Upper lobe of left lung (tissue), 6 donors: ENCODE results near the gene NCOR2. TPM values are rescaled to one million over a fixed set of nuclear protein-coding genes. Genes with fewer than 3 reads are reported as not detected.
A peak's percentile ranks its signal among the peaks of the same experiment; 100 is the strongest.

Source experiments
- ATAC-seq, 2 donors: fragments of 200-7000 bp; cut with Tn5 transposase; one replicate each; pipeline ENCODE4 v1.9.1; 2022; ENCODE audit warnings: mild to moderate bottlenecking in 2 of 2, moderate library complexity in 2 of 2; ENCODE audit not compliant: low FRiP score in 2 of 2
- DNase-seq, 2 donors: peaks; one replicate each; pipeline ENCODE4 v3.0.0-alpha.2; 2019 to 2020
- H3K27ac ChIP-seq, 4 donors: fragments of 200-600 bp; sonication (generic); one replicate each; pipeline ENCODE4 v1.5.1; 2016 to 2019
- H3K27me3 ChIP-seq, 4 donors: fragments of 200-600 bp; sonication (generic); one replicate each; pipeline ENCODE4 v1.5.1; 2017 to 2019
- H3K36me3 ChIP-seq, 4 donors: fragments of 200-600 bp; sonication (generic); one replicate each; pipeline ENCODE4 v1.5.1; 2016 to 2019
- H3K4me1 ChIP-seq, 4 donors: fragments of 200-600 bp; sonication (generic); one replicate each; pipeline ENCODE4 v1.5.1; 2018 to 2019
- H3K4me3 ChIP-seq, 4 donors: fragments of 200-600 bp; sonication (generic); one replicate each; pipeline ENCODE4 v1.5.1; 2017 to 2019; ENCODE audit warnings: mild to moderate bottlenecking in 2 of 4, moderate library complexity in 1 of 4
- H3K9me3 ChIP-seq, 4 donors: fragments of 200-600 bp; sonication (generic); one replicate each; pipeline ENCODE4 v1.5.1; 2018 to 2019
- EP300 ChIP-seq, 4 donors: sonication (generic); formaldehyde crosslinking; IDR thresholded peaks; one replicate each; pipeline ENCODE4 v1.5.1; 2017; ENCODE audit warnings: antibody characterized with exemption in 4 of 4, control low read depth in 2 of 4
- POLR2A ChIP-seq, 4 donors: fragments of 450-650 bp; IDR thresholded peaks; one replicate each; pipeline ENCODE4 v1.5.1; 2016 to 2017; ENCODE audit warnings: antibody characterized with exemption in 4 of 4, mild to moderate bottlenecking in 2 of 4
- POLR2AphosphoS5 ChIP-seq, 2 donors: sonication (generic); formaldehyde crosslinking; IDR thresholded peaks; one replicate each; pipeline ENCODE4 v1.5.1; 2017; ENCODE audit warnings: antibody characterized with exemption in 2 of 2
- WGBS, 2 donors: methylation state at CpG; one replicate each; pipeline ENCODE4 v1.1.5; 2017 to 2018; 5-methylcytosine and 5-hydroxymethylcytosine counted together
- total RNA-seq, 6 donors: library from RNA; depleted of rRNA in 4 of 6; stranded (reverse); fragments of >200 nt in 4 of 6; gene quantifications; one replicate each; pipeline versions ENCODE4 v1.1.0 to v1.2.1, GENCODE V29; 2016 to 2021
- TF ChIP-seq, protein P1 (sequence below), 6 experiments: fragments of 450-650 bp in 4 of 6; fragments of 200-600 bp in 2 of 6; sonication (generic) in 2 of 6; IDR thresholded peaks; one replicate each; pipeline ENCODE4 v1.5.1; 2016 to 2019; ENCODE audit warnings: antibody characterized with exemption in 6 of 6
- donor health status: DM: no; HTN: no; CAD: no; lungs with moderate emphysema.
- donor health status: DM: no; HTN: yes; CAD: no; lungs with severe emphysema.

NCOR2 gene
- total RNA-seq, 6 donors from 2014 or later, result 188 to 603 (median 373) TPM

DNA sequence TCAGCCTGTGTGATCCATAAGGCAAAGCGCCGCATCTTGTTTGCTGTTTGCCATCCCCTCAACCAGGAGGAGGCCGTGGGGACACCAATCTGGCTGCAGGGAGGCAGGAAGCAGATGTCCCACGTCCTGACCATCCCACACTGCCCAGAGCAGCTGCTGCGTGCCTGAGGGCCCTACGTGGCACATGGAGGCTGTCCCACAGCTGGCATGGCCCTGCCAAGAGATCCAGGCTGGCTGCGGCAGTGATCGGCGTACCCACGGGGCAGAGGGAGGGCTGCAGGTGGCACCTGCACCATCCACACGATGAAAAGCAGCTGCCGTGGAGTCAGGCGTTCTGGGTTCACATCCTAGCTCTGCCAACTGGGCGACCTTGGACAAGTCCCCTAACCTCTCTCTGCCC is 42.0 kb downstream of the NCOR2 start:
- H3K27me3 ChIP-seq, result no peaks in the 10 kb centered on the region
- ATAC-seq, result no peak
- WGBS, 2 donors, result 81 to 82% methylated on average over 8 to 13 of the region's 14 CpGs
- H3K27ac ChIP-seq, result peak overlapping the region in 3 of 4 donors; percentile 5 to 32 (median 22)
- TF ChIP-seq POLR2AphosphoS5 (IDR thresholded peaks at IDR 0.05) (no peak), POLR2A (IDR thresholded peaks at IDR 0.05) (no peak), EP300 (IDR thresholded peaks at IDR 0.05) (no peak)
- TF ChIP-seq, protein P1, sequence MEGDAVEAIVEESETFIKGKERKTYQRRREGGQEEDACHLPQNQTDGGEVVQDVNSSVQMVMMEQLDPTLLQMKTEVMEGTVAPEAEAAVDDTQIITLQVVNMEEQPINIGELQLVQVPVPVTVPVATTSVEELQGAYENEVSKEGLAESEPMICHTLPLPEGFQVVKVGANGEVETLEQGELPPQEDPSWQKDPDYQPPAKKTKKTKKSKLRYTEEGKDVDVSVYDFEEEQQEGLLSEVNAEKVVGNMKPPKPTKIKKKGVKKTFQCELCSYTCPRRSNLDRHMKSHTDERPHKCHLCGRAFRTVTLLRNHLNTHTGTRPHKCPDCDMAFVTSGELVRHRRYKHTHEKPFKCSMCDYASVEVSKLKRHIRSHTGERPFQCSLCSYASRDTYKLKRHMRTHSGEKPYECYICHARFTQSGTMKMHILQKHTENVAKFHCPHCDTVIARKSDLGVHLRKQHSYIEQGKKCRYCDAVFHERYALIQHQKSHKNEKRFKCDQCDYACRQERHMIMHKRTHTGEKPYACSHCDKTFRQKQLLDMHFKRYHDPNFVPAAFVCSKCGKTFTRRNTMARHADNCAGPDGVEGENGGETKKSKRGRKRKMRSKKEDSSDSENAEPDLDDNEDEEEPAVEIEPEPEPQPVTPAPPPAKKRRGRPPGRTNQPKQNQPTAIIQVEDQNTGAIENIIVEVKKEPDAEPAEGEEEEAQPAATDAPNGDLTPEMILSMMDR (IDR thresholded peaks at IDR 0.05), result no peak
- H3K9me3 ChIP-seq, result no peaks in the 10 kb centered on the region
- peaks cover 26 to 44% (median 36%) of the 10 kb centered on the region in 4 donors for H3K4me1 ChIP-seq
- peaks cover 0 to 8% (median 0%) of the 10 kb centered on the region in 4 donors for H3K36me3 ChIP-seq
- H3K4me3 ChIP-seq, result no peak overlapping the region
- no peak for DNase-seq

DNA sequence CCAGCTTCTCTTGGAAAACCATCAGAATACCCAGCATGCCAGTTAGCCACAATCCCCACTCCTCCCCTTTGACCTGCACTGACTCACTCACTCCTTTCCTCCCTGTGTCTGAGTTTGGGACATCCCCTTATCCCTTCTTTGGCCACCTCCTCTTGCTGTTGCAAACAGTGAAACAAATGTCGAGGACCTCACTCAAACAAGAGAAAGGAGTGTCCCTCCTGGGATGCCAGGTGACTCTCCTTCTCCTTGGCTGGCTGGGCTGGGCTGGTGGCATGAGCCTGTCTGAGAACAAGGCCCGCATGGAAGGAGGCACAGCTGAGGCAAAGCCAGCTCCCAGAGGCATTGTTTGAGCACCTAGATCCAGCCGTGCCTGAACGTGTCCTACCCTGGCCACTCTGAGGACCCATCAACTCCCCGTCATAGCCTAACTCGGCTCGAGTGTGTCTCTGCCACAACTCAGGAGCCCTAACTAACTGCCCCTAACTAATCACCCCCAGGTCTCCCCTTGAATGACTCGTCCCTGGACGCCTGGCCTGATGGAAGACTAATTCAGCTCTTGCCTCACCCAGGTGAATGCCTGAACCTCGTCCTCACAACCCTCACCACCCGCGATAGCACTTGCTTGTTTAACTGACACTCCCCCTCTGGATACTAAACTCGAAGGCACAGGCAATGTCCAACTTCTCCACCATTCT is 43.0 kb downstream of the NCOR2 start:
- no peaks in the 10 kb centered on the region for H3K27me3 ChIP-seq
- H3K4me1 ChIP-seq, result peaks cover 37 to 54% (median 46%) of the 10 kb centered on the region in 4 donors
- H3K36me3 ChIP-seq, result peaks cover 0 to 8% (median 0%) of the 10 kb centered on the region in 4 donors
- ATAC-seq (peak in 1 of 2 donors; percentile 46), DNase-seq (peak in 1 of 2 donors; percentile 75)
- H3K4me3 ChIP-seq, result no peak overlapping the region
- TF ChIP-seq EP300 (IDR thresholded peaks at IDR 0.05) (no peak), POLR2AphosphoS5 (IDR thresholded peaks at IDR 0.05) (peak; percentile 17 to 53), POLR2A (IDR thresholded peaks at IDR 0.05) (no peak)
- H3K9me3 ChIP-seq, result no peaks in the 10 kb centered on the region
- peak overlapping the region; percentile 12 to 63 (median 32) for H3K27ac ChIP-seq
- WGBS, 2 donors, result 68 to 75% methylated on average over 13 of the region's 13 CpGs

DNA sequence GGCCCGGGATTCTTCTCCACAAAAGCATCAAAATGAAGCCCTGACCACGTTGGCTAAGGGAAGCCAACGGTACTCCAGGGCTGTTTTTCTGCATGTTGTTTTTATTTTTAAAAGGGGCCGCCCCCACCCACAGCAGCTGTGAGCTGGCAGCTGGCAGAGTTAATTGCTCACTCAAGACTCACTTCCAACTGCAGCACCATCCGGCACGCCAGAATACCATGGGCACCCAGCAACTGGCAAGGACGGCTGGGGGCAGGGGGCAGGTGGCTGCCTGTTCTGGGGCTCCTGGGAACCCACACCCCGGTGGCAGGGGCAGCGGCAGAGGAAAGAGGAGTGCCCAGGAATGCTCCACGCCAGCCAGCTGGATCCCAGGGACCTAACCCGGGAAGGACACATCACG is 44.3 kb downstream of the NCOR2 start:
- ATAC-seq (no peak), DNase-seq (no peak)
- H3K27me3 ChIP-seq, result no peaks in the 10 kb centered on the region
- H3K27ac ChIP-seq, result peak overlapping the region in 3 of 4 donors; percentile 24 to 31 (median 26)
- 47 to 53% methylated on average over 7 to 10 of the region's 12 CpGs for WGBS, 2 donors
- TF ChIP-seq POLR2A (IDR thresholded peaks at IDR 0.05), result no peak
- peaks cover 40 to 59% (median 52%) of the 10 kb centered on the region in 4 donors for H3K4me1 ChIP-seq
- peaks cover 0 to 8% (median 0%) of the 10 kb centered on the region in 4 donors for H3K36me3 ChIP-seq
- H3K9me3 ChIP-seq, result no peaks in the 10 kb centered on the region
- H3K4me3 ChIP-seq, result no peak overlapping the region

DNA sequence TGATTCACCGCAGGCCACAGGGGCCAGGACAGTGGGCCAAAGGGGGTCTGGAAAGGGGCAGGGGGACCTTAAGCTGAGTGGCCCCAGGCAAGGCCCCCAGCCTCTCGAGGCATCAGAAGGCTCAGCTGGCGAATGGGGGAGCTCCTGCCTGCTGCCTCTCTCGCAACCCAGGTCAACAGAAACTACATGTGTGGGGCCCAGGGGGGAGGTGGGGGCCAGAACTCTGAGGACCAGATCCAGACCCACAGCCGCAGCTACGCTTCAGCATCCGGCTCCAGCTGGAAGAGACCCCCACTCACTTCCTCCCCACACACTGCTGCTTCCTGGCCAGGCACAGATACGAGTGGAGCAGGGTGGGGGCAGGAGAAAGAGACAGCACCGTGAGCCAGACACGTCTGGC is 46.5 kb downstream of the NCOR2 start:
- DNase-seq, result no peak
- no peak overlapping the region for H3K4me3 ChIP-seq
- H3K27ac ChIP-seq, result peak overlapping the region; percentile 86 to 95 (median 90)
- H3K27me3 ChIP-seq, result no peaks in the 10 kb centered on the region
- TF ChIP-seq EP300 (IDR thresholded peaks at IDR 0.05) (no peak), POLR2AphosphoS5 (IDR thresholded peaks at IDR 0.05) (no peak), POLR2A (IDR thresholded peaks at IDR 0.05) (no peak)
- TF ChIP-seq, protein P1 (IDR thresholded peaks at IDR 0.05), result no peak
- no peaks in the 10 kb centered on the region for H3K9me3 ChIP-seq
- 58 to 61% methylated on average over 5 to 10 of the region's 10 CpGs for WGBS, 2 donors
- no peaks in the 10 kb centered on the region for H3K36me3 ChIP-seq
- no peak for ATAC-seq
- H3K4me1 ChIP-seq, result peaks cover 56 to 75% (median 73%) of the 10 kb centered on the region in 4 donors

DNA sequence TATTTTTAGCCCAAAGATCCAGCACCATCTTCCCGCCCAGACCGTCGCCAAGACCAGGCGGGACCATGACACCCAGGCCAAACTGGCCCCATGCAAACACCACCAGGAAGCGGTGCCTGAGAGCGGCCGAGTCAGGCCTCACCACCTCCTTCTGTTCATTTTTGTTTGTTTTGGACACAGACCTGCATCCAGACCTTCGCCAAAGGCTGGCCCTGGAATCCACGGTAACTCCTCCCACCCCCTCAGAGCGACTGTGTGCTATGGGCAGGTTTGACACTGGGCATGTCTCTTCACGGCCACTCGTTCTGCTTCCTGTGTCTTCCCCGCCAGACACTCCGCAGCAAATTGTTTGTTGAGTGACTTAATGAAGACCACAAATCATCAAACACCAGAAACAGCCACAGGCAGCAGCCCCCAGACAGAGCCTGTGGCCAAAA is 47.1 kb downstream of the NCOR2 start:
- ATAC-seq (peak in 1 of 2 donors; percentile 74), DNase-seq (peak in 1 of 2 donors; percentile 87)
- no peaks in the 10 kb centered on the region for H3K27me3 ChIP-seq
- H3K9me3 ChIP-seq, result no peaks in the 10 kb centered on the region
- H3K36me3 ChIP-seq, result no peaks in the 10 kb centered on the region
- peaks cover 56 to 78% (median 71%) of the 10 kb centered on the region in 4 donors for H3K4me1 ChIP-seq
- TF ChIP-seq EP300 (IDR thresholded peaks at IDR 0.05), result no peak
- TF ChIP-seq POLR2AphosphoS5 (IDR thresholded peaks at IDR 0.05), result peak in 1 of 2 donors; percentile 16
- TF ChIP-seq POLR2A (IDR thresholded peaks at IDR 0.05), result peak in 1 of 4 donors; percentile 14
- 59 to 64% methylated on average over 12 to 14 of the region's 14 CpGs for WGBS, 2 donors
- H3K4me3 ChIP-seq, result no peak overlapping the region
- peak overlapping the region; percentile 86 to 95 (median 90) for H3K27ac ChIP-seq

DNA sequence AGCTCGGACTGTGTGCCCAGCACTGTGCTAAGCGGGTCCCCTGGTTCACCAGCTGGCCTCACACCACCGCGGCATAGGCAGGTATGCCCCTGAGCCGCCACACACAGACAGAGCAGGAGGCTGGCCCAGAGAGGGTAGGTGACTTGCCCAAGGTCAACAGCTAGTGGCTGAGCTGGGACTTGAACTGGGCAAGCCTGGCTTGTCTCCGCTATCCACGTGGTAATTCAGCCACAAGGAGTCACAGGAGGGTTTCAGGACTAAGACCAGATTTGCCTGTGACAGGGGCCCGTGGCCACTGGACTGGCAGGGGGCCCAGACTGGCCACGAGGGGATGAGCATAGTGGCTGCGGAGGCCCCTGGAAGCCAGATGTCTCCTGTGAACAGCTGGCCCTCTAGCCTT is 47.7 kb downstream of the NCOR2 start:
- Histone ChIP-seq H3K27me3 (no peaks in the 10 kb centered on the region), H3K27ac (peak overlapping the region; percentile 86 to 95 (median 90)), H3K9me3 (no peaks in the 10 kb centered on the region), H3K4me3 (no peak overlapping the region), H3K36me3 (no peaks in the 10 kb centered on the region), H3K4me1 (peaks cover 55 to 78% (median 67%) of the 10 kb centered on the region in 4 donors)
- DNase-seq, result no peak
- 65% methylated on average over 10 of the region's 10 CpGs; no CpG with 5 or more reads in 1 of the 2 donors for WGBS, 2 donors
- TF ChIP-seq, protein P1 (IDR thresholded peaks at IDR 0.05), result no peak
- no peak for TF ChIP-seq EP300 (IDR thresholded peaks at IDR 0.05)
- TF ChIP-seq POLR2A (IDR thresholded peaks at IDR 0.05), result no peak
- TF ChIP-seq POLR2AphosphoS5 (IDR thresholded peaks at IDR 0.05), result no peak
- ATAC-seq, result no peak
